H9 (cell line): Measurements from ENCODE around the gene STARD3. TPM values are rescaled to one million over a fixed set of nuclear protein-coding genes. Genes with fewer than 3 reads are reported as not detected.
A peak's percentile ranks its signal among the peaks of the same experiment; 100 is the strongest.

Experiments used
- DNase-seq: peaks from one replicate; pipeline ENCODE4 v3.0.0-alpha.2; 2017
- H2AFZ ChIP-seq: one replicate; pipeline ENCODE4 v1.6.1; 2013; ENCODE audit warnings: mild to moderate bottlenecking, low read length, control low read depth, moderate library complexity
- H2AK5ac ChIP-seq: 2 replicates; pipeline ENCODE4 v1.6.1; 2013; ENCODE audit warnings: low read length, control low read depth, mixed read lengths; ENCODE audit not compliant: insufficient read length
- H2BK120ac ChIP-seq: one replicate; pipeline ENCODE4 v1.6.1; 2013; ENCODE audit warnings: low read depth, mild to moderate bottlenecking, low read length, control low read depth, inconsistent platforms; ENCODE audit not compliant: poor library complexity, severe bottlenecking
- H2BK12ac ChIP-seq: 2 replicates; pipeline ENCODE4 v1.6.1; 2013; ENCODE audit warnings: low read length, control low read depth, mixed read lengths, low read depth; ENCODE audit not compliant: insufficient read length
- H2BK15ac ChIP-seq: 2 replicates; pipeline ENCODE4 v1.6.1; 2013; ENCODE audit warnings: low read depth, low read length, control low read depth
- H2BK20ac ChIP-seq: one replicate; pipeline ENCODE4 v1.6.1; 2013; ENCODE audit warnings: low read depth, mild to moderate bottlenecking, low read length, control low read depth, inconsistent platforms; ENCODE audit not compliant: poor library complexity, severe bottlenecking
- H2BK5ac ChIP-seq: 2 replicates; pipeline ENCODE4 v1.6.1; 2013; ENCODE audit warnings: low read length, control low read depth, mixed read lengths; ENCODE audit not compliant: insufficient read length
- H3K14ac ChIP-seq: 2 replicates; pipeline ENCODE4 v1.6.1; 2013; ENCODE audit warnings: low read length, control low read depth; ENCODE audit not compliant: insufficient read depth
- H3K18ac ChIP-seq: 2 replicates; pipeline ENCODE4 v1.6.1; 2013; ENCODE audit warnings: low read depth, mild to moderate bottlenecking, mixed read lengths, low read length, control low read depth; ENCODE audit not compliant: insufficient read length
- H3K23ac ChIP-seq: 2 replicates; pipeline ENCODE4 v1.6.1; 2013; ENCODE audit warnings: low read length, control low read depth, mixed read lengths, low read depth; ENCODE audit not compliant: insufficient read length
- H3K23me2 ChIP-seq: 2 replicates; pipeline ENCODE4 v1.6.1; 2013; ENCODE audit warnings: low read depth, mild to moderate bottlenecking, mixed read lengths, low read length, control low read depth; ENCODE audit not compliant: insufficient read length, poor library complexity, severe bottlenecking
- H3K27ac ChIP-seq: 2 replicates; pipeline ENCODE4 v1.5.1; 2013; ENCODE audit warnings: low read length, control low read depth, mixed read lengths, low read depth; ENCODE audit not compliant: insufficient read length
- H3K27me3 ChIP-seq: 2 replicates; pipeline ENCODE4 v1.6.1; 2013; ENCODE audit warnings: low read length, control low read depth, inconsistent platforms; ENCODE audit not compliant: insufficient read depth
- H3K4ac ChIP-seq: 2 replicates; pipeline ENCODE4 v1.6.1; 2013; ENCODE audit warnings: low read depth, mild to moderate bottlenecking, control low read depth, inconsistent platforms, low read length, moderate library complexity
- H3K4me1 ChIP-seq: 2 replicates; pipeline ENCODE4 v1.6.1; 2013; ENCODE audit warnings: low read length, control low read depth, inconsistent platforms; ENCODE audit not compliant: insufficient read depth
- H3K4me2 ChIP-seq: 2 replicates; pipeline ENCODE4 v1.6.1; 2013; ENCODE audit warnings: low read length, control low read depth, mixed read lengths; ENCODE audit not compliant: insufficient read length, insufficient read depth
- H3K56ac ChIP-seq: 2 replicates; pipeline ENCODE4 v1.6.1; 2013; ENCODE audit warnings: low read depth, mild to moderate bottlenecking, mixed read lengths, low read length, control low read depth; ENCODE audit not compliant: insufficient read length
- H3K79me1 ChIP-seq: 2 replicates; pipeline ENCODE4 v1.6.1; 2013; ENCODE audit warnings: low read depth, mild to moderate bottlenecking, moderate library complexity, low read length, control low read depth, inconsistent platforms; ENCODE audit not compliant: insufficient read depth, poor library complexity, severe bottlenecking
- H3K79me2 ChIP-seq: 2 replicates; pipeline ENCODE4 v1.6.1; 2013; ENCODE audit warnings: low read length, control low read depth, inconsistent platforms; ENCODE audit not compliant: insufficient read depth
- H3K9ac ChIP-seq: 2 replicates; pipeline ENCODE4 v1.6.1; 2013; ENCODE audit warnings: low read length, control low read depth, mixed read lengths; ENCODE audit not compliant: insufficient read length; ENCODE audit errors: extremely low read depth
- H3K9me3 ChIP-seq: one replicate; pipeline ENCODE4 v1.6.1; 2013; ENCODE audit warnings: low read depth, low read length, inconsistent platforms; ENCODE audit not compliant: control insufficient read depth
- H3T11ph ChIP-seq: one replicate; pipeline ENCODE4 v1.6.1; 2013; ENCODE audit warnings: mild to moderate bottlenecking, low read length, control low read depth, inconsistent platforms
- H4K20me1 ChIP-seq: one replicate; pipeline ENCODE4 v1.6.1; 2013; ENCODE audit not compliant: control insufficient read depth, insufficient read length, insufficient read depth
- H4K5ac ChIP-seq: 2 replicates; pipeline ENCODE4 v1.6.1; 2013; ENCODE audit warnings: low read depth, mild to moderate bottlenecking, mixed read lengths, low read length, control low read depth; ENCODE audit not compliant: insufficient read length
- H4K8ac ChIP-seq: replicated peaks from 2 replicates; pipeline ENCODE4 v1.6.1; 2013; ENCODE audit warnings: low read length, control low read depth, mixed read lengths, low read depth; ENCODE audit not compliant: insufficient read length
- H4K91ac ChIP-seq: 2 replicates; pipeline ENCODE4 v1.6.1; 2013; ENCODE audit warnings: low read depth, mild to moderate bottlenecking, moderate library complexity, mixed read lengths, low read length, control low read depth; ENCODE audit not compliant: insufficient read length
- H3K27ac Mint-ChIP-seq, 3 experiments: 2 replicates in 2 of 3; 3 replicates in 1 of 3; pipeline ENCODE4 v1.8.0; 2020 to 2021; ENCODE audit warnings: mixed read lengths in 3 of 3, mild to moderate bottlenecking in 1 of 3, moderate library complexity in 1 of 3
- H3K27me3 Mint-ChIP-seq: 2 replicates; pipeline ENCODE4 v1.8.0; 2021; ENCODE audit warnings: low read depth, mild to moderate bottlenecking, moderate library complexity, mixed read lengths
- H3K36me3 Mint-ChIP-seq, 3 experiments: 2 replicates in 2 of 3; 3 replicates in 1 of 3; pipeline ENCODE4 v1.8.0; 2020 to 2021; ENCODE audit warnings: low read depth in 3 of 3, mixed read lengths in 3 of 3; ENCODE audit not compliant: insufficient read depth in 1 of 3
- H3K4me1 Mint-ChIP-seq, 2 experiments: 2 replicates each; pipeline ENCODE4 v1.8.0; 2020; ENCODE audit warnings: mixed read lengths in 2 of 2
- H3K4me3 Mint-ChIP-seq, 2 experiments: 2 replicates in 1 of 2; 3 replicates in 1 of 2; pipeline ENCODE4 v1.8.0; 2020 to 2021; ENCODE audit warnings: mild to moderate bottlenecking in 2 of 2, mixed read lengths in 2 of 2, moderate library complexity in 1 of 2
- H3K9me3 Mint-ChIP-seq, 2 experiments: 2 replicates in 1 of 2; 3 replicates in 1 of 2; pipeline ENCODE4 v1.8.0; 2020; ENCODE audit warnings: mild to moderate bottlenecking in 2 of 2, mixed read lengths in 2 of 2, moderate library complexity in 1 of 2
- WGBS: extraction: QIAGEN DNeasy Blood & Tissue Kit; methylation state at CpG from one replicate; pipeline ENCODE4 v1.1.7; 2013; ENCODE audit warnings: missing lambda C conversion rate, low lambda C conversion rate, mixed read lengths; ENCODE audit not compliant: insufficient read length; ENCODE audit errors: extremely low coverage; 5-methylcytosine and 5-hydroxymethylcytosine counted together
- total RNA-seq: library from RNA; stranded (reverse); gene quantifications from 2 replicates; pipeline ENCODE4 v1.2.1, GENCODE V29; 2021
- TF ChIP-seq, protein P1 (sequence below): fragments of 200-600 bp; sonication (generic); conservative IDR thresholded peaks from 3 replicates; pipeline ENCODE4 v1.8.0; 2021; ENCODE audit warnings: antibody characterized with exemption, mild to moderate bottlenecking

The STARD3 gene
- total RNA-seq, 1 experiment from 2014 or later, result 51.3 TPM

GRCh38 chr17:39676198-39676819 lies 39.4 kb downstream of the STARD3 start:
- TF ChIP-seq, protein P1, sequence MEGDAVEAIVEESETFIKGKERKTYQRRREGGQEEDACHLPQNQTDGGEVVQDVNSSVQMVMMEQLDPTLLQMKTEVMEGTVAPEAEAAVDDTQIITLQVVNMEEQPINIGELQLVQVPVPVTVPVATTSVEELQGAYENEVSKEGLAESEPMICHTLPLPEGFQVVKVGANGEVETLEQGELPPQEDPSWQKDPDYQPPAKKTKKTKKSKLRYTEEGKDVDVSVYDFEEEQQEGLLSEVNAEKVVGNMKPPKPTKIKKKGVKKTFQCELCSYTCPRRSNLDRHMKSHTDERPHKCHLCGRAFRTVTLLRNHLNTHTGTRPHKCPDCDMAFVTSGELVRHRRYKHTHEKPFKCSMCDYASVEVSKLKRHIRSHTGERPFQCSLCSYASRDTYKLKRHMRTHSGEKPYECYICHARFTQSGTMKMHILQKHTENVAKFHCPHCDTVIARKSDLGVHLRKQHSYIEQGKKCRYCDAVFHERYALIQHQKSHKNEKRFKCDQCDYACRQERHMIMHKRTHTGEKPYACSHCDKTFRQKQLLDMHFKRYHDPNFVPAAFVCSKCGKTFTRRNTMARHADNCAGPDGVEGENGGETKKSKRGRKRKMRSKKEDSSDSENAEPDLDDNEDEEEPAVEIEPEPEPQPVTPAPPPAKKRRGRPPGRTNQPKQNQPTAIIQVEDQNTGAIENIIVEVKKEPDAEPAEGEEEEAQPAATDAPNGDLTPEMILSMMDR, result no peak
- H3K27me3 ChIP-seq, result no peaks in the 10 kb centered on the region
- H2BK20ac ChIP-seq, result no peak overlapping the region
- no peak overlapping the region for H3K18ac ChIP-seq
- no peak overlapping the region for H2AFZ ChIP-seq
- H3K27me3 Mint-ChIP-seq, result peaks cover 9% of the 10 kb centered on the region
- no peak overlapping the region for H2BK5ac ChIP-seq
- no peaks in the 10 kb centered on the region for H3K9me3 Mint-ChIP-seq
- no peak overlapping the region for H3K4me3 Mint-ChIP-seq
- H3K4me1 Mint-ChIP-seq, result peaks cover 31 to 34% of the 10 kb centered on the region in 2 experiments
- H2BK120ac ChIP-seq, result no peak overlapping the region
- H3K79me1 ChIP-seq, result no peaks in the 10 kb centered on the region
- H3K36me3 Mint-ChIP-seq, result peaks cover 3 to 13% (median 8%) of the 10 kb centered on the region in 3 experiments; a peak in 6 of 7 replicates
- no peak overlapping the region for H3K4me2 ChIP-seq
- H3K4me1 ChIP-seq, result no peaks in the 10 kb centered on the region
- peak overlapping the region in 1 of 3 experiments; percentile 90; a peak in 4 of 7 replicates for H3K27ac Mint-ChIP-seq
- H3T11ph ChIP-seq, result no peak overlapping the region
- no peak overlapping the region for H3K4ac ChIP-seq
- no peak overlapping the region for H2BK15ac ChIP-seq
- H3K14ac ChIP-seq, result no peak overlapping the region
- H4K20me1 ChIP-seq, result no peaks in the 10 kb centered on the region
- DNase-seq, result no peak
- no peak overlapping the region for H3K56ac ChIP-seq
- no CpG with 5 or more reads among the region's 7 CpGs for WGBS
- H3K23ac ChIP-seq, result no peak overlapping the region
- H4K8ac ChIP-seq, result no peak overlapping the region
- H4K91ac ChIP-seq, result no peak overlapping the region
- H3K9ac ChIP-seq, result no peak overlapping the region
- no peaks in the 10 kb centered on the region for H3K79me2 ChIP-seq
- H3K23me2 ChIP-seq, result no peaks in the 10 kb centered on the region
- H2BK12ac ChIP-seq, result no peak overlapping the region
- no peak overlapping the region for H3K27ac ChIP-seq
- H2AK5ac ChIP-seq, result no peak overlapping the region
- H3K9me3 ChIP-seq, result no peaks in the 10 kb centered on the region
- no peak overlapping the region for H4K5ac ChIP-seq
